NCI-H524 treated with DMSO at 0.1 percent for 48 hours (cell line): ENCODE data around the gene SLC24A5.
A peak's percentile ranks its signal among the peaks of the same experiment; 100 is the strongest.

Experiments
- DNase-seq: peaks from one replicate; lab custom pipeline; 2025; lab: John Stamatoyannopoulos, UW

The SLC24A5 gene

GRCh38 chr15:48112242-48112641 lies 8.5 kb upstream of the SLC24A5 start:
- DNase-seq: peak; percentile 66

GRCh38 chr15:48119277-48119676 lies 1.5 kb upstream of the SLC24A5 start:
- DNase-seq: no peak

GRCh38 chr15:48121849-48122248 lies 1.1 kb downstream of the SLC24A5 start:
- DNase-seq: no peak

GRCh38 chr15:48126667-48127355 lies 6.0 kb downstream of the SLC24A5 start:
- no peak for DNase-seq

- DNase-seq: no peak
These were observed 10.5 kb downstream of the SLC24A5 start for GRCh38 chr15:48131324-48131723.

- no peak for DNase-seq
These were observed 12.1 kb downstream of the SLC24A5 start for GRCh38 chr15:48132874-48133273.

- no peak for DNase-seq
These were observed 23.1 kb downstream of the SLC24A5 start for GRCh38 chr15:48143856-48144255.

- no peak for DNase-seq
These were observed 24.1 kb downstream of the SLC24A5 start for GRCh38 chr15:48144889-48145288.

GRCh38 chr15:48145923-48146322 lies 25.1 kb downstream of the SLC24A5 start:
- no peak for DNase-seq

- no peak for DNase-seq
These were observed 26.6 kb downstream of the SLC24A5 start for GRCh38 chr15:48147358-48147757.

- no peak for DNase-seq
These were observed 29.1 kb downstream of the SLC24A5 start for GRCh38 chr15:48149858-48150257.

GRCh38 chr15:48153526-48153925 lies 32.7 kb downstream of the SLC24A5 start:
- no peak for DNase-seq

GRCh38 chr15:48168616-48169015 lies 47.8 kb downstream of the SLC24A5 start:
- no peak for DNase-seq

- no peak for DNase-seq
These were observed 50.2 kb downstream of the SLC24A5 start for GRCh38 chr15:48170981-48171380.

- no peak for DNase-seq
These were observed 54.3 kb downstream of the SLC24A5 start for GRCh38 chr15:48175126-48175525.

- DNase-seq: no peak
These were observed 55.3 kb downstream of the SLC24A5 start for GRCh38 chr15:48176112-48176511.

- DNase-seq: no peak
These were observed 56.2 kb downstream of the SLC24A5 start for GRCh38 chr15:48176957-48177356.

- DNase-seq: peak; percentile 28
These were observed 56.6 kb downstream of the SLC24A5 start for GRCh38 chr15:48177383-48177765.

- DNase-seq: peak; percentile 38
These were observed 57.2 kb downstream of the SLC24A5 start, which contains the start of gene MYEF2 for GRCh38 chr15:48177766-48178647. MYEF2 (minus strand) TSS chr15:48178295; CDS start chr15:48178237, 58 bp downstream.

- no peak for DNase-seq
These were observed 57.8 kb downstream of the SLC24A5 start for GRCh38 chr15:48178648-48178931.

GRCh38 chr15:48182749-48183148 lies 62.0 kb downstream of the SLC24A5 start:
- no peak for DNase-seq

- no peak for DNase-seq
These were observed 64.7 kb downstream of the SLC24A5 start for GRCh38 chr15:48185529-48185928.

GRCh38 chr15:48186271-48186670 lies 65.5 kb downstream of the SLC24A5 start:
- no peak for DNase-seq
